IPS-NIHi11 (cell line): ENCODE measurements around the gene CYTH2.

Experiments
- DNase-seq: peaks from one replicate; pipeline ENCODE4 v3.0.0; 2012; ENCODE audit warnings: mixed read lengths, low spot score

CYTH2 gene

GRCh38 chr19:48469289-48469881, at the start of gene CYTH2:
Gene CYTH2 (plus strand): TSS chr19:48469369. CDS start chr19:48469508, 139 bp downstream.
- peak; percentile 84 for DNase-seq

DNA sequence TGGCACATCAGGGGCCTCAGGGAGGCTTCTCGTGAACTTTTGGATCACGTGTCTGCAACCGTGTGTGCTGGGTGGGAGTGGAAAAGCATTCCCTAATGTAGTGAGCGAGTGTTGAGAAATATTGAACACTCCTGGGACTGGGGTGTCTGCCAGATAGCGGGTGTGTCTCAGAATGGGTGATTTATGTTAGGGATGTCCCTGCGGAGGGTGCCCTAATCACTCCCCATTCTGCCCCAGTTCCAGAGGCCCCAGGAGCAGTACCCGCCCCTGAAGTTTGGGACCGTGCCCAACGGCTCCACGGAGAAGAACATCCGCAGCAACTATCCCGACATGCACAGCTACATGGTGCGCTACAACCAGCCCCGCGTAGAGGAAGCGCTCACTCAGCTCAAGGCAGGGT, 47.6 kb upstream of the CYTH2 start:
- DNase-seq: no peak

DNA sequence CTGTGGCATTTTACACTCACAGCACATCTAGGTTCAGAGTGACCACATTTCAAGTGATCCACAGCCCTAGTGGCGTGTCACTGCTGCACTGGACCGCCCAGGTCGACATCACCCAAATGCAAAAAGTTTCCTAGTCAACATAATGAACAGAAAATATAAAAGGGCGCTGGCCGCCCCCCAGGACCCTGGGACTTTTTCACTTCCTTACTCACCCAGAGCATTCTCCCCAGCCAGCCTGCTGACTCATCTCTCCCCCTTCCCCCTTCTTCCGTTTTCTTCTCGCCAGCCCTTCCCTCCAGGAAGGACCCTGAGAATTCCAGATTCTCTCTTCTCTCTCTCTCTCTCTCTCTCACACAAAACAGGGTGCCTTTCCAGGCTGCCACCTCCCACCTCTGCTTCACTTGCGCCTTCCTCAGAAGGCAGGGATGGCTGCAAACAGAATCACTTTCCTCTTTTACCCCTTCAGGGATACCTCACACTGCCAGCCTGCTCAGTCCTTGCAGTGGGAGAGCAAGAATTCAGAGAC, 44.4 kb upstream of the CYTH2 start:
- peak; percentile 38 for DNase-seq

- no peak for DNase-seq
Observed at GRCh38 chr19:48428670-48429069, 40.5 kb upstream of the CYTH2 start.

DNA sequence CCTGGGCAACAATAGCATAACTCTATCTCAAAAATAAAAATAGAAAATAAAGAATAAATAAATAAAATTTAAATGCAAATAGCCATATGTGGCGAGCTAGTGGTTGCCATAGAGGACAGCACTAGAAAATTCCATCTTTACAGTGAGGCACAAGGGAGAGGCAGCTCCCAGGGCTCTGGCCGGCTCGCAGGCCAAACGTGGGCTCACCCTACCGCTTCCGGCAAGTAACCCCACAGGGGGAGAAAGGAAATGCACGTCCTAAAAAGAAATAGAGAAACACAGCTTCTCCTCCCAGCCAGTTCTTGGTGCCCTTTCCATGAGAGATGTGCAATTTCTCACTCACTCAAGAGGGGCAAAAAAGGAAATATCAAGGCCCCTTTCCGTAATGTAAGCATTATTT, 35.8 kb upstream of the CYTH2 start:
- DNase-seq: no peak

DNA sequence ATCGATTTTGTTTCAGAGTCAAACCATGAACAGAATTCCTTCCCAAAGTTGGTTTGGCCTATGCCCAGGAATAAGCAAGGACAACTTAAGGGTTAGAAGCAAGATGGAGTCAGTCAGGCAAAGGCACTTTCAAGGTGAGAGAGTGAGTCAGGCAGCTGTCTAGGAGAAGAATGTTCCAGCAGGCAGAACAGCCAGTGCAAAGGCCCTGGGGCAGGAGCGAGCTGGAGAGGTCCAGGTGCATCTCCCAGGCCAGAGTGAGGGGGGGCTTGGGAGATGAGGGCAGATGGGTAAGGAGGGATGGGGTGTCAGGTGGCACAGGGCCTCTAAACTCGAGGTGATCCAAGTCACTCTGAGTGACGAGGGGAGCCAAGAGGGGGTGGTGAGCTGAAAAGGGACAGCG, 32.6 kb upstream of the CYTH2 start:
- DNase-seq: no peak

GRCh38 chr19:48441360-48442050, 27.7 kb upstream of the CYTH2 start:
- no peak for DNase-seq

DNA sequence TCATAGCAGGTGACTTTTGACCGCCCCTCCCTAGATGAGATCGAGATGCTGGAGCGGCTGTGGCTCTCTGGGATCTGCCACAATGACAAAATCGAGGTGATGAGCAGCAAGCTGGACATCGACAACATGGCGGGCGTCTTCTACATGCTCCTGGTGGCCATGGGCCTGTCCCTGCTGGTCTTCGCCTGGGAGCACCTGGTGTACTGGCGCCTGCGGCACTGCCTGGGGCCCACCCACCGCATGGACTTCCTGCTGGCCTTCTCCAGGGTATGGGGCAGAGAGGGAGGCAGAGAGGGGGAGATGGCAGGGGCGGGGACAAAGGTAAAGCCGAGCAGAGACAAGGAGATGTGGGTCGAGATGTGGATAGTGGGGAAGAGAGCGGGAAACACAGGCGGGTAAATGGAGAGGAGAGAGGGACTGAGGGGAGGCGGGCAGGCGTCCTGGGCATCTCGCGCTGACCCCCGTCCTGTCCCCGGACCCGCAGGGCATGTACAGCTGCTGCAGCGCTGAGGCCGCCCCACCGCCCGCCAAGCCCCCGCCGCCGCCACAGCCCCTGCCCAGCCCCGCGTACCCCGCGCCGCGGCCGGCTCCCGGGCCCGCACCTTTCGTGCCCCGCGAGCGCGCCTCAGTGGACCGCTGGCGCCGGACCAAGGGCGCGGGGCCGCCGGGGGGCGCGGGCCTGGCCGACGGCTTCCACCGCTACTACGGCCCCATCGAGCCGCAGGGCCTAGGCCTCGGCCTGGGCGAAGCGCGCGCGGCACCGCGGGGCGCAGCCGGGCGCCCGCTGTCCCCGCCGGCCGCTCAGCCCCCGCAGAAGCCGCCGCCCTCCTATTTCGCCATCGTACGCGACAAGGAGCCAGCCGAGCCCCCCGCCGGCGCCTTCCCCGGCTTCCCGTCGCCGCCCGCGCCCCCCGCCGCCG, 26.8 kb upstream of the CYTH2 start:
- DNase-seq: no peak

- no peak for DNase-seq
Observed at GRCh38 chr19:48443256-48443655, 25.9 kb upstream of the CYTH2 start.

DNA sequence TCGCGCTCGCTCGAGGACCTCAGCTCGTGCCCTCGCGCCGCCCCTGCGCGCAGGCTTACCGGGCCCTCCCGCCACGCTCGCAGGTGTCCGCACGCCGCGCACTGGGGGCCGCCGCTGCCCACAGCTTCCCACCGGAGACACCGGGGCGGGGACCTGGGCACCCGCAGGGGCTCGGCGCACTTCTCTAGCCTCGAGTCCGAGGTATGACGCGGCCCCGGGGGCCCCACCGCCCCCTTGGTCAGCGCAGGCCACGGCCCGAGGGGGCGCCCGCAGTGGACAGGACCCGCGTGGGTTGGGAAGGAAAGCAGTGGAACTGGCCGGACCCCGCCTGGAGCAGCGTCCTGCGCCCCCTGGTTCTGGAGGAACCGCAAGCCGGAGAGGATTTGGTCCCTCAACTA, 25.4 kb upstream of the CYTH2 start:
- no peak for DNase-seq

- DNase-seq: no peak
Observed at GRCh38 chr19:48444129-48444935, 24.8 kb upstream of the CYTH2 start.

- no peak for DNase-seq
Observed at GRCh38 chr19:48444936-48445200, 24.3 kb upstream of the CYTH2 start.

- DNase-seq: peak; percentile 88
Observed at GRCh38 chr19:48445256-48445605, 23.9 kb upstream of the CYTH2 start.

GRCh38 chr19:48445606-48446481, 23.3 kb upstream of the CYTH2 start, which contains the start of gene GRWD1:
Gene GRWD1 (plus strand): TSS chr19:48445983. CDS start chr19:48446006, 23 bp downstream.
- peak; percentile 95 for DNase-seq

DNA sequence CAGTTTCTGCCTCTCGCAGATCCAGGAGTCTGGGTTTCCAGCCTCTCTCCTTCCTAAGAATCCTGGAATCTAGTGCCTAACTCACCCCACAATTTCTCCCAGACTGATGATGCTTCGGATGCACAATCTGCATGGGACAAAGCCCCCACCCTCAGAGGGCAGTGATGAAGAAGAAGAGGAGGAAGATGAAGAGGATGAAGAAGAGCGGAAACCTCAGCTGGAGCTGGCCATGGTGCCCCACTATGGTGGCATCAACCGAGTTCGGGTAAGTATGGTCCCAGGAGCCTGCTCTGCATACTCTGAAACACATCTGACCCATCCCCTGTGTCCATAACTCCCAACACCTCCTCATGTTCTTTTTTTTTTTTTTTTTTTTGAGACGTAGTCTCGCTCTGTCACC, 22.6 kb upstream of the CYTH2 start:
- no peak for DNase-seq

DNA sequence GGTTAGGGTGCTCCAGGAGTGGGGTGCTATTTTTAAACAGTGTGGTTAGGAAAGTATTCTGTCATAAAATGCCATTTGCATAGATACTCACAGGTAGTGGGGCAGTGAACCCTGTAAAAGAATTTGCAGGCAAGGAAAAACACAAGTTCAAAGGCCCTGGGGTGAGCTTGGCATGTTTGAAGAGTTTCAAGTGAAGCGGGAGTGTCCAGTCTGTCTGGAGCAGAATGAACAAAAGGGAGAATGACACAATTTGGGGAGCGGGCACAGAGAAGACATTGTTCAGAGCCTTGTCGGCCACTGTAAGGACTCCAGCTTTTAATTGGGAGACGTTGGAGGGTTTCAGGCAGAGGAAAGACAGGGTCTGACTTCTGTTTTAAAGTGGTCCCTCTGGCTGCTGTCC, 20.6 kb upstream of the CYTH2 start:
- no peak for DNase-seq

GRCh38 chr19:48450441-48450840, 18.7 kb upstream of the CYTH2 start:
- DNase-seq: no peak

DNA sequence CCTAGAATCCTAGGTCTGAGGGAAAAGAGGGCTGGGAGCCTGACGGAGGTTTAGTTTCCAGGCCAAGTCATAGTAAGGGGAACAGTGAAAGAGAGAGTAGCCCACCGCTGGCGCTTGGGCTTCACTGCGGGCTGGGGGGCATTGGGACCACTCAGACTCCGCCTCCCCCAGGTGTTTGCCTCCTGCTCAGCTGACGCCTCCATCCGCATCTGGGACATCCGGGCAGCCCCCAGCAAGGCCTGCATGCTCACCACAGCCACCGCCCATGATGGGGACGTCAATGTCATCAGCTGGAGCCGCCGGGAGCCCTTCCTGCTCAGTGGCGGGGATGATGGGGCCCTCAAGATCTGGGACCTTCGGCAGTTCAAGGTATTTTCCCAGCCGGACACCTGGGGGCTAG, 18.3 kb upstream of the CYTH2 start:
- DNase-seq: no peak

- no peak for DNase-seq
Observed at GRCh38 chr19:48451624-48452023, 17.5 kb upstream of the CYTH2 start.

DNA sequence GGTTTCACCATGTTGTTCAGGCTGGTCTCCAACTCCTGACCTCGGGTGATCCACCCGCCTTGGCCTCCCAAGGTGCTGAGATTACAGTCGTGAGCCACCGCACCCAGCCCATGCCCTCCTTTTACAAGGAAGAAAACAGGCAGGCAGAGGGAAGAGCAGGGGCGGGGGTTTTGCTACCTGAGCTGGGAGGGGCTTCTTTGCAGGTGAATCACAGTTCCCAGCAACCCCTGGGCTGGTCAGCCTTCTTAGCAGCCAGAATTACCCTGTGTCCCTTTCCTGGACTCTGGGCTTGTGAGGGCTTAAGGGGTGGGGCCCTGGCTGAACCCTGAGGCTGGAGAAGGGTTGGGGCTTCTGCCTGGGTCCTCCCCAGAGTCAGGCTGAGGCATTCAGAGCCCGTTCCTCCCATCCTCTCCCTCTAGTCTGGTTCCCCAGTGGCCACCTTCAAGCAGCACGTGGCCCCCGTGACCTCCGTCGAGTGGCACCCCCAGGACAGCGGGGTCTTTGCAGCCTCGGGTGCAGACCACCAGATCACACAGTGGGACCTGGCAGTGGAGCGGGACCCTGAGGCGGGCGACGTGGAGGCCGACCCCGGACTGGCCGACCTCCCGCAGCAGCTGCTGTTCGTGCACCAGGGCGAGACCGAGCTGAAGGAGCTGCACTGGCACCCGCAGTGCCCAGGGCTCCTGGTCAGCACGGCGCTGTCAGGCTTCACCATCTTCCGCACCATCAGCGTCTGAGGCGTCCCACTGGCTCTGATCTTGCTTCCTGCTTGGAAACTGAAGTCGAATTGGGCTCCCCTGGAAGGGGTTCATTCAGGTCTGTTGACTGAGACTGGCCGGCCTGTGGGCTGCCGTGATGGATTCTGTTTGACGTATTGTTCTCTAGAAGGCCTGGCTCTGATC, 16.6 kb upstream of the CYTH2 start:
- DNase-seq: no peak
